Esophagus squamous epithelium (tissue), 5 donors: ENCODE measurements around the gene ZBTB46. TPM values are rescaled to one million over a fixed set of nuclear protein-coding genes. Genes with fewer than 3 reads are reported as not detected.

Source experiments
- DNase-seq: peaks from one replicate; lab custom pipeline; 2025; lab: John Stamatoyannopoulos, UW
- H3K27ac ChIP-seq, 4 donors: fragments of 200-600 bp; sonication (generic); one replicate each; pipeline ENCODE4 v1.5.1; 2016 to 2019; ENCODE audit warnings: mild to moderate bottlenecking in 1 of 4
- H3K27me3 ChIP-seq, 4 donors: fragments of 200-600 bp; sonication (generic); 1 replicate in 3 of 4; 2 replicates in 1 of 4; pipeline versions ENCODE4 v1.5.1 to v1.6.0; 2017 to 2021; ENCODE audit warnings: antibody characterized with exemption in 1 of 4
- H3K36me3 ChIP-seq, 3 donors: fragments of 200-600 bp; sonication (generic); one replicate each; pipeline ENCODE4 v1.5.1; 2016 to 2019
- H3K4me1 ChIP-seq, 3 donors: fragments of 200-600 bp; sonication (generic); one replicate each; pipeline ENCODE4 v1.5.1; 2017 to 2019
- H3K4me3 ChIP-seq, 4 donors: fragments of 200-600 bp; sonication (generic); 1 replicate in 3 of 4; 2 replicates in 1 of 4; pipeline ENCODE4 v1.5.1; 2016 to 2019; ENCODE audit warnings: mild to moderate bottlenecking in 2 of 4, moderate library complexity in 1 of 4
- H3K9me3 ChIP-seq, 3 donors: fragments of 200-600 bp; sonication (generic); one replicate each; pipeline ENCODE4 v1.5.1; 2016 to 2019
- POLR2A ChIP-seq, 4 donors: fragments of 450-650 bp; IDR thresholded peaks; one replicate each; pipeline ENCODE4 v1.6.1; 2017; ENCODE audit warnings: antibody characterized with exemption in 4 of 4, mild to moderate bottlenecking in 4 of 4, moderate library complexity in 3 of 4
- WGBS, 2 donors: methylation state at CpG; one replicate each; pipeline ENCODE4 v1.1.5; 2018; 5-methylcytosine and 5-hydroxymethylcytosine counted together
- intact Hi-C: fragments of 100-400 bp; cut with DNase I; formaldehyde crosslinking; loops from one replicate; pipeline ENCODE4 v1.15.0; 2022
- total RNA-seq, 4 donors: library from RNA; depleted of rRNA; stranded (reverse); fragments of >200 nt; gene quantifications; one replicate each; pipeline ENCODE4 v1.1.0, GENCODE V29; 2016
- TF ChIP-seq, protein P1 (sequence below), 6 experiments: fragments of 450-650 bp in 4 of 6; fragments of 200-600 bp in 2 of 6; sonication (generic) in 2 of 6; IDR thresholded peaks; one replicate each; pipeline ENCODE4 v1.5.1; 2016 to 2019; ENCODE audit warnings: antibody characterized with exemption in 6 of 6, mild to moderate bottlenecking in 4 of 6, moderate library complexity in 4 of 6
- donor health status: DM: yes; HTN: yes; CAD: no.

ZBTB46 gene
- total RNA-seq, 4 donors from 2014 or later, result 0.79 to 4.2 (median 2.0) TPM

DNA sequence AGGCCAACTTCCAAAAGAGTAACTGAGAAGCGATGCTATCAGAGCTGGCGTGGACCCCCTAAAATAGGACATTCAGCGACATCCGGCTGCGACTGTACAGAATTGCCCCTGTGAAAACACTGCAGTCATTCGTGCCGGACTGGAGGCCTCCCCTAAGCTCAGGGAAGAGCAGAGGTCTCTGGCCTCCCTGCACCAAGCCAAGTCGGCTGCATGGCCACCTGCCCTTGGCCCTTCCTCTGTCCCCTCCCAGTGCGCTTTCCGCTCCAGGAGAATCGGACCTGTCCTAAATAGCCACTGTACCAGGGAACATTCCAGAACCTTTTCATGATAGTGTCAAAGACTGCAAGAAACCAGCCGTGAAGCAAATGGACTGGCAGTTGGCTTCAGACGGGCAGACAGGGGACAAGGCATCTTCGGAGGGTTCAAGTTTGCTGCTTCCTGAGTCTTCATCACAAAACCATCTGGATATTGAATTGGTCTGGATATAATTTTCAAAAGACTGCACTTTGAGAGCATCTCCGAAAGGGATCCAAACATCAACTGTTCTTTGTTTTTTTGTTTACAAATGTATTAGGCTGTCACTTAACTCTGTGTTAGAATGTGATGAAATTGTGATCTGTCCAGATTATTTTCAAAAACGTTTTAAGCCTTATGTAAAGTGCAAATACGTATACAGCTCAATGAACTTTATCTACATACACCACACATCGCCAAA is 75.0 kb downstream of the ZBTB46 start:
- Histone ChIP-seq H3K27me3 (no peaks in the 10 kb centered on the region), H3K4me3 (no peak overlapping the region), H3K27ac (no peak overlapping the region), H3K9me3 (no peaks in the 10 kb centered on the region), H3K4me1 (no peaks in the 10 kb centered on the region), H3K36me3 (no peaks in the 10 kb centered on the region)
- DNase-seq, result no peak
- intact Hi-C loops, result no loop called here
- TF ChIP-seq, protein P1, sequence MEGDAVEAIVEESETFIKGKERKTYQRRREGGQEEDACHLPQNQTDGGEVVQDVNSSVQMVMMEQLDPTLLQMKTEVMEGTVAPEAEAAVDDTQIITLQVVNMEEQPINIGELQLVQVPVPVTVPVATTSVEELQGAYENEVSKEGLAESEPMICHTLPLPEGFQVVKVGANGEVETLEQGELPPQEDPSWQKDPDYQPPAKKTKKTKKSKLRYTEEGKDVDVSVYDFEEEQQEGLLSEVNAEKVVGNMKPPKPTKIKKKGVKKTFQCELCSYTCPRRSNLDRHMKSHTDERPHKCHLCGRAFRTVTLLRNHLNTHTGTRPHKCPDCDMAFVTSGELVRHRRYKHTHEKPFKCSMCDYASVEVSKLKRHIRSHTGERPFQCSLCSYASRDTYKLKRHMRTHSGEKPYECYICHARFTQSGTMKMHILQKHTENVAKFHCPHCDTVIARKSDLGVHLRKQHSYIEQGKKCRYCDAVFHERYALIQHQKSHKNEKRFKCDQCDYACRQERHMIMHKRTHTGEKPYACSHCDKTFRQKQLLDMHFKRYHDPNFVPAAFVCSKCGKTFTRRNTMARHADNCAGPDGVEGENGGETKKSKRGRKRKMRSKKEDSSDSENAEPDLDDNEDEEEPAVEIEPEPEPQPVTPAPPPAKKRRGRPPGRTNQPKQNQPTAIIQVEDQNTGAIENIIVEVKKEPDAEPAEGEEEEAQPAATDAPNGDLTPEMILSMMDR (IDR thresholded peaks at IDR 0.05), result no peak
- no peak for TF ChIP-seq POLR2A (IDR thresholded peaks at IDR 0.05)
- WGBS, 2 donors, result 70 to 78% methylated on average over 14 to 17 of the region's 18 CpGs

GRCh38 chr20:63754008-63754407 is 77.1 kb downstream of the ZBTB46 start:
- DNase-seq, result no peak
- Histone ChIP-seq H3K27ac (no peak overlapping the region), H3K36me3 (no peaks in the 10 kb centered on the region), H3K27me3 (no peaks in the 10 kb centered on the region), H3K9me3 (no peaks in the 10 kb centered on the region), H3K4me1 (no peaks in the 10 kb centered on the region), H3K4me3 (no peak overlapping the region)
- intact Hi-C loops, result no loop called here
- TF ChIP-seq, protein P1 (IDR thresholded peaks at IDR 0.05), result no peak
- no peak for TF ChIP-seq POLR2A (IDR thresholded peaks at IDR 0.05)
- WGBS, 2 donors, result 77 to 80% methylated on average over 9 to 13 of the region's 16 CpGs

DNA sequence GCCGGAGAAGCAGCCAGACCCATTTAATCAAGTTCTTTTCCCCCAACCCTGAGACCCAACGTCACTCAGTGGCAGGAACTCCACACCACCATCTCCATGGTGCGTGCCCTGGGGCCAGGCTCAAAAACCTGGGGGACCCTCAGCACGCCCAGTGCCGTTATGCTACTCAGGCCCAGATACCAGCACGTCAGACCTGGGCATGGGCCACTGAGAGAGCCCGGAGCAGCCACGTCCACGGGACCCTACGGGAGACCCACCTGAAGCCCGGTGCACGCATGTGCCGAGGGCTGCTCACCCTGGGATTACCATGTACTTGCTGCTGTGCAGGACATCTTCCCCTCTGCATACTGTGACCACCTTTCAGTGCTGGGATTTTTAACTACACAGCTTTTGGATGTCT is 77.7 kb downstream of the ZBTB46 start:
- Histone ChIP-seq H3K4me3 (no peak overlapping the region), H3K27ac (no peak overlapping the region), H3K27me3 (no peaks in the 10 kb centered on the region), H3K36me3 (no peaks in the 10 kb centered on the region), H3K9me3 (no peaks in the 10 kb centered on the region), H3K4me1 (no peaks in the 10 kb centered on the region)
- DNase-seq, result no peak
- TF ChIP-seq POLR2A (IDR thresholded peaks at IDR 0.05), result no peak
- TF ChIP-seq, protein P1 (IDR thresholded peaks at IDR 0.05), result no peak
- intact Hi-C loops, result no loop called here
- WGBS, 2 donors, result 87 to 93% methylated on average over 3 to 5 of the region's 13 CpGs

GRCh38 chr20:63752411-63753101 is 78.5 kb downstream of the ZBTB46 start:
- no peaks in the 10 kb centered on the region for H3K4me1 ChIP-seq
- H3K9me3 ChIP-seq, result no peaks in the 10 kb centered on the region
- TF ChIP-seq POLR2A (IDR thresholded peaks at IDR 0.05), result no peak
- TF ChIP-seq, protein P1 (IDR thresholded peaks at IDR 0.05), result no peak
- H3K27me3 ChIP-seq, result no peaks in the 10 kb centered on the region
- H3K36me3 ChIP-seq, result no peaks in the 10 kb centered on the region
- WGBS, 2 donors, result 93 to 98% methylated on average over 6 to 16 of the region's 50 CpGs
- intact Hi-C loops, result no loop called here
- H3K27ac ChIP-seq, result no peak overlapping the region
- DNase-seq, result no peak
- H3K4me3 ChIP-seq, result no peak overlapping the region
